ENCODE measurements around the gene TICRR. TPM values are rescaled to one million over a fixed set of nuclear protein-coding genes. Genes with fewer than 3 reads are reported as not detected.
A peak's percentile ranks its signal among the peaks of the same experiment; 100 is the strongest.

TICRR gene
- total and polyA plus RNA-seq, 2 of the 13 experiments (the other 11 are each of a cell fraction or from before 2014, with no cell fraction given): 4.1 to 14.3 TPM

DNA sequence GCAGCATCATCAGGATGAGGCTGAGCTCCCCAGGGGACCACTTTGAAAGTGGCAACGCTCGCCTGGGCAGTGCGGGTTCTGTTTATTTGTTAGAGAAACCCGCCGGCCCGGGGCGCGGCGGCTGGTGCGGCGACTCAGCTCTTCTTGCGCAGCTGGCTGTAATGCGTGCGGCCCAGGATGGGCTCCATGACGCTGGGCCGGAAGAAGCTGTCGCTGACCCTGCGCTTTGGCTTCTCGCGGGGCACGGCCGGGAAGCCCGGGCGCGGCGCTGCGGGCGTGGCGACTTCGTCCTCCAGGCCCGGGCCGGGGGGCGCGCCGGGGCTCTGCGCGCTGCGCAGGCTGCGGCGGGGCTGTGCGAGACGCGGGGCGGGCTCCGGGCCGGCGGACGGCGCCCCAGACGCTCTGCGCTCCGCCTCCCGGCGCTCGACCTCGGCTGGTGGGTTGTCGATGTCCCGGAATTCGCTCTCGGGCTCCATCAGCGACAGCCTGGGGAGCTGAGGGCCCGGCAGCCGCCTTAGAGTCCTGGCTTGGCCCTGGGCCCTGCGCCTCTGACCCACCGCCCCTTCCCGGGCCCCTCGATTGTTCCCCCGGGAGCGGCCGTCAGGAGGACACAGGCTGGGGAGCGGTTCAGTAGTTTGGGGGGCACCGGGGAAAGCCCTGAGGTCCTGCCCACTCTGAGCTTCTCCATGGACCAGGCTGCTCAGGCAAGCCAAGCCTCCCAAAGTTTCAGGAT lies 90.3 kb downstream of the TICRR start:
- FAIRE-seq (no peak), ATAC-seq (peak; percentile 68), DNase-seq (ENCODE audit: low spot score) (no peak)
- H4K20me1 ChIP-seq (ENCODE audit: insufficient read depth, low read length): no peaks in the 10 kb centered on the region
- H3K9ac ChIP-seq (ENCODE audit: insufficient read depth, low read depth, low read length): 0 out of 2 replicates have a peak overlapping the region, but pooled peaks have one; percentile 8
- H2AFZ ChIP-seq (ENCODE audit: low read length): no peak overlapping the region
- peaks cover 0 to 1% of the 10 kb centered on the region in 2 experiments; a peak in 1 of 5 replicates for H3K27me3 ChIP-seq (ENCODE audit: control insufficient read depth in 1 of 2, insufficient read depth in 2 of 2, low read length in 2 of 2)
- no peaks in the 10 kb centered on the region for H3K79me2 ChIP-seq (ENCODE audit: insufficient read depth, low read length)
- H3K4me1 ChIP-seq (ENCODE audit: insufficient read depth, low read length): peaks cover 28% of the 10 kb centered on the region
- H3K4me2 ChIP-seq (ENCODE audit: low read depth, low read length): peak overlapping the region; percentile 67
- ChIA-PET POLR2A (interaction anchor here (0.9 to 1.1 kb wide), 3 partner anchors 9 to 11 kb away, joined by 3 to 4 read pairs (median 3); no protein-coding TSS in a partner anchor), CTCF (ENCODE audit: low intra/inter-chr PET ratio, low total read pairs) (no interaction called here)
- peak overlapping the region; percentile 34 to 65 (median 44); a peak in 5 of 6 replicates for H3K4me3 ChIP-seq (replicated peaks in 1 of 3; ENCODE audit: insufficient read depth in 1 of 3, low read depth in 2 of 3, low read length in 3 of 3)
- WGBS (ENCODE audit: low lambda C conversion rate): 66% methylated on average over 45 of the region's 72 CpGs
- H3K9me3 ChIP-seq (ENCODE audit: low read length): no peaks in the 10 kb centered on the region
- intact Hi-C loops (cut with micrococcal nuclease; ENCODE audit: unreplicated experiment): no loop called here
- H3K27ac ChIP-seq (ENCODE audit: extremely low read length, insufficient read depth, low read length): no peak overlapping the region
- in situ Hi-C loops (cut with HindIII; ENCODE audit: extremely low pct_ligation_motif_present, low pct_unique_long_range_greater_than_20kb): no loop called here
- no TSS peak for BruUV-seq (replicated peaks)
- no peaks in the 10 kb centered on the region for H3K36me3 ChIP-seq (replicated peaks in 1 of 2; ENCODE audit: control insufficient read depth in 1 of 2, insufficient read depth in 2 of 2, low read length in 2 of 2)
- TF ChIP-seq ISL2 (CRISPR knock-in tag; IDR thresholded peaks at IDR 0.05) (no peak), ZNF652 (CRISPR knock-in tag; IDR thresholded peaks at IDR 0.05; ENCODE audit: borderline replicate concordance, low read depth) (no peak), ZNF75D (CRISPR knock-in tag; IDR thresholded peaks at IDR 0.05; ENCODE audit: borderline replicate concordance) (no peak), PPARG (CRISPR knock-in tag; conservative IDR thresholded peaks at IDR 0.05) (no peak), ZFX (CRISPR knock-in tag; IDR thresholded peaks at IDR 0.05; ENCODE audit: low read depth) (peak; percentile 39; the same call in 1 of the 2 replicates), CHD2 (IDR thresholded peaks at IDR 0.05; ENCODE audit: low read depth, low read length) (0 out of 2 replicates have a peak, but pooled peaks have one; percentile 29), HNRNPLL (IDR thresholded peaks at IDR 0.05; ENCODE audit: low read depth, low read length, poor library complexity, severe bottlenecking) (peak; percentile 96), ZNF383 (CRISPR knock-in tag; IDR thresholded peaks at IDR 0.05; ENCODE audit: borderline replicate concordance) (no peak), KLF13 (CRISPR knock-in tag; IDR thresholded peaks at IDR 0.05) (no peak)
- TF ChIP-seq, protein P1, sequence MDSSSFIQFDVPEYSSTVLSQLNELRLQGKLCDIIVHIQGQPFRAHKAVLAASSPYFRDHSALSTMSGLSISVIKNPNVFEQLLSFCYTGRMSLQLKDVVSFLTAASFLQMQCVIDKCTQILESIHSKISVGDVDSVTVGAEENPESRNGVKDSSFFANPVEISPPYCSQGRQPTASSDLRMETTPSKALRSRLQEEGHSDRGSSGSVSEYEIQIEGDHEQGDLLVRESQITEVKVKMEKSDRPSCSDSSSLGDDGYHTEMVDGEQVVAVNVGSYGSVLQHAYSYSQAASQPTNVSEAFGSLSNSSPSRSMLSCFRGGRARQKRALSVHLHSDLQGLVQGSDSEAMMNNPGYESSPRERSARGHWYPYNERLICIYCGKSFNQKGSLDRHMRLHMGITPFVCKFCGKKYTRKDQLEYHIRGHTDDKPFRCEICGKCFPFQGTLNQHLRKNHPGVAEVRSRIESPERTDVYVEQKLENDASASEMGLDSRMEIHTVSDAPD (CRISPR knock-in tag; IDR thresholded peaks at IDR 0.05): no peak
- TF ChIP-seq, protein P2, sequence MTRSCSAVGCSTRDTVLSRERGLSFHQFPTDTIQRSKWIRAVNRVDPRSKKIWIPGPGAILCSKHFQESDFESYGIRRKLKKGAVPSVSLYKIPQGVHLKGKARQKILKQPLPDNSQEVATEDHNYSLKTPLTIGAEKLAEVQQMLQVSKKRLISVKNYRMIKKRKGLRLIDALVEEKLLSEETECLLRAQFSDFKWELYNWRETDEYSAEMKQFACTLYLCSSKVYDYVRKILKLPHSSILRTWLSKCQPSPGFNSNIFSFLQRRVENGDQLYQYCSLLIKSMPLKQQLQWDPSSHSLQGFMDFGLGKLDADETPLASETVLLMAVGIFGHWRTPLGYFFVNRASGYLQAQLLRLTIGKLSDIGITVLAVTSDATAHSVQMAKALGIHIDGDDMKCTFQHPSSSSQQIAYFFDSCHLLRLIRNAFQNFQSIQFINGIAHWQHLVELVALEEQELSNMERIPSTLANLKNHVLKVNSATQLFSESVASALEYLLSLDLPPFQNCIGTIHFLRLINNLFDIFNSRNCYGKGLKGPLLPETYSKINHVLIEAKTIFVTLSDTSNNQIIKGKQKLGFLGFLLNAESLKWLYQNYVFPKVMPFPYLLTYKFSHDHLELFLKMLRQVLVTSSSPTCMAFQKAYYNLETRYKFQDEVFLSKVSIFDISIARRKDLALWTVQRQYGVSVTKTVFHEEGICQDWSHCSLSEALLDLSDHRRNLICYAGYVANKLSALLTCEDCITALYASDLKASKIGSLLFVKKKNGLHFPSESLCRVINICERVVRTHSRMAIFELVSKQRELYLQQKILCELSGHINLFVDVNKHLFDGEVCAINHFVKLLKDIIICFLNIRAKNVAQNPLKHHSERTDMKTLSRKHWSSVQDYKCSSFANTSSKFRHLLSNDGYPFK (CRISPR knock-in tag; IDR thresholded peaks at IDR 0.05; ENCODE audit: borderline replicate concordance): no peak
